AG20443 (cell line): ENCODE data around the gene NAE1.
"Not testable (repeated sequence)": the region's sequence is repeated elsewhere in the genome, so short reads cannot be mapped to it uniquely, and the experiment has no call there.

ENCODE experiments used
- DNase-seq: peaks from one replicate; pipeline ENCODE4 v3.0.0; 2012; ENCODE audit warnings: low spot score, mixed read lengths

The NAE1 gene

DNA sequence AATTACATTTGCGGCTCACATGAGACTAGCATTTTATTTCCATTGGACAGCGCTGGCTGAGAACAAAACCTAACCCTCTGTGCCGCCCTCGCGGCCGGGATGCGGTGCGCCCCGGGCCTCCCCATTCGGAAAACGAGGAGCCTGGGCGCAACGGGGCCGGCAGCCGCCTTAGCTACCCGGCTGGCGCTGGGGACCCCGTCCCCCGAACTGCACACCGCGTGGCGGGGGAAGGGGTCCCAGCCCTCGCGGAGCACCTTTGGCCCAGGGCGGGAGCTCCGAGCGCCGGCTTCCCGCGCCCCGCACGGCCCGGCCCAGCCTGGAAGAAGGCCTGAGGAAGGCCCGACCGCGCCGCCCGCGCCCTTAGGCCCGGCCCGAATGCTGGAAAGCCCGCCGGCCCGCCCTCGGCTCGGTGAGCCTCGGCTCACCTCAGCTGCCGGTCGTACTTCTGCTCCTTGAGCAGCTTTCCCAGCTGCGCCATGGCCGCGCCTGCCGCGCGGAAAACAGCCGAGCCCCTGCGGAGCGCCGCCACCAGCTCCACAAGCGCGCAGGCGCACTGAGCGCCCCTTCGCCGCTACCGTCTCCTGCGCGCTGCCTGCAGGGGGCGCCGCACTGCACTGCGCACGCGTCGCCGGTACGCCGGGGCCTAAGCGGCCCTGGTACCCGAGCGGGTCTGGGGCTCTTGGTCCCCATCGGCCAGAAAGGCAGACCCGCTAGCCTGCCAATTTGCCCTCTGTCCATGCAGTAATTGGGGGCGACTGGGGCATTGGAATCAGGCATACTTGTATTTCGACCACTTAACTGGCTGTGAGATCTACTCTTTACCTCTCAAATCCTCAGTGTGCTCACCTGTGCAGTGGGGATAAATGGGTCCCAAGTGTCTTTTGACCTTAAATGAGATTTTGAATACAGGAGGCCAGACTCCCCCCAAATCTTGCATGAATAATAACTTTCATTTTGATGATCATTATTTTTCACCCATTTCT, at the start of gene NAE1:
Gene NAE1, minus strand, starts transcription at position 555 of the 983 bp plus-strand sequence. Its CDS starts 77 bp downstream, at position 478.
- peak; percentile 100 for DNase-seq

- DNase-seq, result no peak
Observed at GRCh38 chr16:66878067-66878466, 47.3 kb upstream of the NAE1 start.

GRCh38 chr16:66874079-66874775, 43.5 kb upstream of the NAE1 start:
- DNase-seq, result no peak

- no peak for DNase-seq
Observed at GRCh38 chr16:66873685-66874055, 42.9 kb upstream of the NAE1 start.

GRCh38 chr16:66872943-66873684, 42.3 kb upstream of the NAE1 start:
- peak; percentile 96 for DNase-seq

GRCh38 chr16:66872559-66872942, 41.8 kb upstream of the NAE1 start:
- DNase-seq, result no peak

GRCh38 chr16:66871840-66872239, 41.1 kb upstream of the NAE1 start:
- DNase-seq, result no peak

DNA sequence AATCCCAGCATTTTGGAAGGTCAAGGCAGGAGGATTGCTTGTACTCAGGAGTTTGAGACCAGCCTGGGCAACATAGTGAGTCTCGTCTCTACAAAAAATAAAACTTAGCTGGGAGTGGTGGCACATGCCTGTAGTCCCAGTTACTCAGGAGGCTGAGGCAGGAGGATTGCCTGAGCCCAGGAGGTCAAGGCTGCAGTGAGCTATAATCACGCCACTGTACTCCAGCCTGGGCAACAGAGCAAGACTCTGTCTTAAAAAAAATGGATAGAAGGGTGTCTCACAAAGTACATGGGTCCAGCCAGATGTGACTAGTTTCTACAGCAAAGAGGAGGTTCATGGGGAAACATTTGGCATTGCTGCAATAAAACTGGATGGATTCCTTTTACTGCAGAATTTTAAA, 40.6 kb upstream of the NAE1 start:
- not testable (repeated sequence) for DNase-seq

DNA sequence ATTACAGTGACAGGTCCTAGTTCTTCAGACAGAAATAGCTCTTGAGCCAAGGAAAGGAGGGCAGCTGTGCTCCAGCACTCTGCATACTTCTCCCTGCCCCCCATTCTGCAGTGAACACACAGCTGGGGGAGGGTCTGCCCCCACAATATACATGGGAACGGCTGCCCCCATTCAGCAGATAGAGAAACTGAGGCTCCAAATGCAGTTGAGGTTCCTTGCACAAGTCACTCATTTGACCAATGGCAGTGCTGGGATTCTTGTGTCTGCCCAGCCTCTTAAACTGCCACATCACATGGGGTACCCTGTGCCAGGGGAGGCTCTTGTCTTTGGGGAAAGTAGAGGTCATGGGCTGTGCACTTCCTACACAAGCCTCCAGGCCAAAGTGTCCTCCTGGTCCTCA, 38.6 kb upstream of the NAE1 start:
- DNase-seq, result no peak

DNA sequence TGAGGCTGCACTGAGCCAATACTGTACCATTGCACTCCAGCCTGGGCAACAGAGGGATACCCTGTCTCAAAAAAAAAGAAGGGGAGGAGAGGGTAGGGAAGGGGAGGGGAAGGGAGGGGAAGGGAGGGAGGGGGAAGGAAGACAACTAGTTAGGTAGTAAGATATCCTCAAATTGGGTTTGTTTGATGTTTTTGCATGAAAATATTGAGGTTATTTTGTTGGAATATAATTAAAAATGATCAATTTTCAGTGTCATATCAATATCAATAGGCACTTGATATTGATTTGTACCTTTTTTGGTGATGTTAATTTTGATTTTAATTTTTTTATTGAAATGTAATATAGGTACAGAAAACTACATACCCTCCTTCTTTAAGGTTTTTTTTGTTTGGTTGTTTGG, 32.9 kb upstream of the NAE1 start:
- no peak for DNase-seq

DNA sequence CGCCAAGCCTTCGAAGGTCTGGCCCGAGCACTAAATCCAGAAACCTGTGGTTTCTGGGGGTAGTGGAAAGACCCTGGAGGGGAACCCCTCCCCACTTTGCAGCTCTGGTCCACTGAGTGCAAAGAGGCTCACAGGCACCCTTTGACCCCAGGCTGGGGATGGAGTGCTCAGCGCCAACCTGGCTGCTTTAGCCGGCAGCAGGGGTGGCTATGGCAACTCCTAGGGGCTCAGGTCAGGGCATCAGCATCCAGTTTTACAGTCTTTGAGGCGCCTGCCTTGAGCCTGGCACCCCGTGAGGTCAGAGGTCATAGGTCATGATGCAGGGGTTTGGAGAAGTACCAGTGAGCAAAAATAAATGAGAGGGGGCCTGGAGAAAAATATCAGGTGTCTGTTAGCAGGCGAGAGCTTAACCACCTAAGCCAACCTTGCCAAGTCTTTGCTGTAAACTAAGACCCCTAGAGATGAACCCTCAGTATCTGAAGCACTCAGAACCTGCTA, 31.3 kb upstream of the NAE1 start:
- no peak for DNase-seq

DNA sequence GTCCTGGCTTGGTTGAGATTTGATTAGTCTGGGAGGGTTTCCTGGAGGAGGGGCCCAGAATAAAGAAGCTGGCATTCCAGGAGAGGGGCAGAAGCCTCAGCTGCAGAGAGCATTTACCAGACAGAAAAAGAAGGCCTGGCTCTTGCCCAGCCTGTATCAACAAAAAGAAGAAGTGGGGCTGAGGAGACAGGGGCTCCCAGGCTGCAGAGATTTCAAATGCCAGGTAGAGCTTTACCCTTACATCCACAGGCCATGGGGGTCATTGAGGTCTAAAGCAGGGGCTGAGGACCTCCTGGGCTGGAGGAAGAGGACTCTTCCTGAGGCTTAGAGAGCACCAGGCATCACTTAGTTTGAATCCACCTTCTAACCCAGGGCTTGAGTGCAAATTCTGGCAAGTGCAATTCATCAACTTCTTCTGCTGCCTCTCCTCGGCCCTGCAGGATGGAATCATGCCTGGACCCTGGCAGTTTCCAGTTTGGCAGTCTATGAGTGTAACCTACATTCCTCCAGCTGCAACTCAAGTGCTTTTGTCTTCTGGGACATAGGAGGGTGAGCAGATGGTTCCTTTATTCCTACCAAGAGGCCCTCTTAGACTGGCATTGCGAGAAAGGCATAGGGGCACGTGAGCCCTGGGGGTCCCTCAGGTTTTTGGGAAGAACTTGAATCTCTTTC, 28.8 kb upstream of the NAE1 start:
- peak; percentile 14 for DNase-seq

DNA sequence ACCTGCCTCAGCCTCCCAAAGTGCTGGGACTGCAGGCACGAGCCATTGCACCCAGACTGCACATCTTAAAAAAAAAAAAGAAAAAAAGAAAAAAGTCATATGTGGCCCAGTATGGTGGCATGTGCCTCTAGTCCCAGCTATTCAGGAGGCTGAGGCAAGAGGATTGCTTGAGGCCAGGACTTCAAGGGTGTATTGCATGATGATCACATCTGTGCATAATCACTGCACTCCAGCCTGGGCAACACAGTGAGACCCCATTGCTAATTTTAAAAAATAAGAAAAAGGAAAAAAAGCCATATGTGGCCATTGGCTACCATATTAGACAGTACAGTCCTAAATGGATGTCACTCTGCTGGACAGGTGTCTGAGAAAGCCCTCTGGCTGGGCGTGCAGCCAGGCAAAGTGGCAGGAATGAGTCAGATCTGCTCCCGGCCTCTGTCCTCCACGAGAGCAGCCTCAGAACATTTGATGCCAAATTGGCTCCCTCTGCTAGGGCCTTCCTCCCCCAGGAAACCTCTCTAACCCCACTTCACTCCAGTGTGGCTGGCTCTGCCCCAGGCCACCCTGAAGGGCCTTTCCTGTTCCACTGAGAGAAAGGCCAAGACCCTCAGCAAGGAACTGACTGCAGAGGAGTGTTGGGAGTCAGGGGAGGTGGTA, 28.1 kb upstream of the NAE1 start:
- peak; percentile 80 for DNase-seq

DNA sequence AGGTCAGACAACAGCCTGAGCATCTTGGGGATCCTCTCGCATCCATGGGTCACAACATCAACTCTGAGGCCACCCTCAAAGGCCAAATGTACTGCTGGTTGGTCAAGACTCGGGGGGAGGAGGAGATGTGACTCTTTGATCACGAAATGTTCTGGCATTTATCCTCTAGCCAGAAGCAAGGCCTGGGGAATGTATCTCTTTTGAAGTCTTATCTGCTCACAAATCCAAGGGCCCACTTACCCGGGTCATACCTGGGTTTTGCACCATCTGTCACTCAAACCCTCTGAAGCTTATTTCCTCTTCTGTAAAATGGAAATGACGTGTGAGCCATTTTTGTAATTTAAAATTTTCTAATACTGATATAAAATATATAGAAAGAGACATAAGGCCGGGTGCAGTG, 26.7 kb upstream of the NAE1 start:
- DNase-seq, result no peak

- no peak for DNase-seq
Observed at GRCh38 chr16:66856801-66857200, 26.0 kb upstream of the NAE1 start.

GRCh38 chr16:66856184-66856730, 25.5 kb upstream of the NAE1 start:
- no peak for DNase-seq

DNA sequence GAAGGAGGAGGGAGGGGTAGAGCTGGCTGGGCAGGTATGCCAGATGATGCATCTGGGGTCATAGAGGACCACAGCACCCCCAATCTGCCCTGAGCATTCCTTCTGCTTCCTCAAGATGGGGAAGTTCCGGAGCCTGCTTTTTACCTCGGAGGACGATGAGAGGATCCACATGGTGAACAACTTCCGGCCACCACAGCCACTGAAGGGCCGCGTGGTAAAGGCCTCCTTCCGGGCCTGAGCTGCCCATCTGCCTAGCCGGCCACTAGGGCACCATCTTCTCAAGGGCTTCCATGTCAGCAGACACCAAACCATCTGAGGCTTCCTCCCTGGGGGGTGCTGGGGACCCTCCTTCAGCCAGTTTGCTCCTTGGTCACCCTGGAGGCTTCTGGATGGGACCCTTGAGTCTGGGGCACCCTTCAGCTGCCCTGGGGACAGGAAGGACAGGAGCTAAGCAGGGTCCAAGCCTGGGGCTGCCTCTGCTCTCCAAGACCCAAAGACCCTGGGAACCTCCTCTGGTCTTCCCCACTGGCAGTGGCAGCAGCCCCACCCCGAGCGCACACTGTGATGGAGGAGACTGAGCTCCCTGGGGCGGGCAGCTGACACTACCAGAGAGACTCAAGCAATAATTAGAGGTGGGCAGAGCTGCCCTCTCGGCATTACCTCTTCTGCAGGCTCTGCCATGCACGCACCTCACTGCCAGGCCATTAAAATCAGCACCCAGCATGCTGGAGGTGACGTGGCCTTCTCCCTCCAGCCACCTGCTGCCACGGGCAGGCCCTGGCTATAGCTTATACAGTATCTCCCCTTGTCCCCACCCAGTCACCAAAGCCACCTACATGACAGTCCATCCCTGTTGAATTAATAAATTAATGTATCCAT, 22.7 kb upstream of the NAE1 start:
- DNase-seq, result no peak

DNA sequence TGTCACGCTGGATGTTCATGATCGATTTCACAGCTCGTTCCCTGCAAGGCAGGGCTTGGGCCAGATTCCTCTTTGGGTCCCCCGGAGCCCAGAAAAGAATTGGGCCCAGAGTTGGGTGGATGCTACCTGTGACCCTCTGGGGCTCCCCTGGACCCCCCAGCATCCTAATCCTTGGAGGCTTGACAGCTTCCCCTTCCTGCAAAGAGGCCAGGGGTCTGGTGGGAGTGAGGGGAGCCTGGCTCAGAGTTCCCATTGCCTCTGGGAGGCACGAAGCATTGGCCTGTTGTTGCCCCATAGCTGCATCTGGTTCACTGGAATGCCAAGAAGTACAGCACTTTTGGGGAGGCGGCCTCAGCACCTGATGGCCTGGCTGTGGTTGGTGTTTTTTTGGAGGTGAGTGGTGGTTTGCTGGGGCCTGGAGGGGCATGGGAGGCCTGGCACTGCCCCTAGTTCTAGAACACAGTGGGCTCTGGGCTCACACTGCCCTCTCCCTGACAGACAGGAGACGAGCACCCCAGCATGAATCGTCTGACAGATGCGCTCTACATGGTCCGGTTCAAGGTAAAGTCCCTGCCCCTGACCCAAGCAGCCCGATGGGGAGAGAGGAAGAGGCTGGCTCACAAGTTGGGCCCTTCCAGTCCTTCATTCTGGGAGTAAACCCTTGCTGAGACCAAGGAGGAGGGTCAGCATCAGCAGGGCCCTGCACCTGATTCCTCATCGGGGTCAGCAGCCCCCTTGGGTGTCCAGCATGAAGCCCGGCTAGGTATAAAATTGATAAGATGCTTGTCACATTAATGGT, 20.6 kb upstream of the NAE1 start:
- no peak for DNase-seq
